HepG2 (cell line): Measurements from ENCODE around the gene SYCE3. TPM values are rescaled to one million over a fixed set of nuclear protein-coding genes. Genes with fewer than 3 reads are reported as not detected.

Experiments
- CC2D1A ChIP-seq: sonication (generic); formaldehyde crosslinking; IDR thresholded peaks from 2 replicates; pipeline ENCODE4 v1.8.1; 2023; ENCODE audit warnings: mild to moderate bottlenecking, missing genetic modification reagents
- CEBPB ChIP-seq: IDR thresholded peaks from 2 replicates; pipeline ENCODE4 v1.6.1; 2011; ENCODE audit warnings: low read depth, low read length, improper control_type of control experiment, borderline replicate concordance
- FOXA3 ChIP-seq: IDR thresholded peaks from 2 replicates; pipeline ENCODE4 v1.6.1; 2016; ENCODE audit warnings: missing genetic modification reagents, missing compliant biosample characterization
- GATA4 ChIP-seq: sonication (generic); IDR thresholded peaks from 2 replicates; pipeline ENCODE4 v1.6.1; 2016; ENCODE audit warnings: antibody characterized with exemption, low read depth, borderline replicate concordance
- GATAD2A ChIP-seq: IDR thresholded peaks from 2 replicates; pipeline ENCODE4 v1.6.1; 2016
- HCFC1 ChIP-seq: fragments of 150-350 bp; IDR thresholded peaks from 2 replicates; pipeline ENCODE4 v1.6.1; 2014; ENCODE audit warnings: low read depth, low read length
- JUNB ChIP-seq: sonication (generic); formaldehyde crosslinking; IDR thresholded peaks from 2 replicates; pipeline ENCODE4 v1.8.0; 2022; ENCODE audit warnings: missing genetic modification reagents, mild to moderate bottlenecking, borderline replicate concordance
- KAT8 ChIP-seq: IDR thresholded peaks from 2 replicates; pipeline ENCODE4 v1.6.1; 2016; ENCODE audit warnings: missing genetic modification reagents, missing compliant biosample characterization
- KMT2A ChIP-seq: sonication (generic); formaldehyde crosslinking; IDR thresholded peaks from 2 replicates; pipeline ENCODE4 v1.4.0; 2020; ENCODE audit warnings: missing genetic modification reagents
- RFX1 ChIP-seq: fragments of 450-650 bp; IDR thresholded peaks from 2 replicates; pipeline ENCODE4 v1.6.1; 2017
- RFXAP ChIP-seq: sonication (generic); formaldehyde crosslinking; IDR thresholded peaks from 2 replicates; pipeline ENCODE4 v1.4.0; 2020; ENCODE audit warnings: missing genetic modification reagents, borderline replicate concordance
- RNF2 ChIP-seq: fragments of 450-650 bp; conservative IDR thresholded peaks from 2 replicates; pipeline ENCODE4 v1.6.1; 2016; ENCODE audit warnings: low read depth
- SOX5 ChIP-seq: IDR thresholded peaks from 2 replicates; pipeline ENCODE4 v1.6.1; 2016; ENCODE audit warnings: borderline replicate concordance
- SRSF1 ChIP-seq: fragments of 200-400 bp; formaldehyde crosslinking; optimal IDR thresholded peaks from 2 replicates; pipeline ENCODE3; 2017; ENCODE audit warnings: mild to moderate bottlenecking, low read depth, low read length, moderate library complexity
- ZEB1 ChIP-seq: IDR thresholded peaks from 2 replicates; pipeline ENCODE4 v1.6.1; 2012; ENCODE audit warnings: mild to moderate bottlenecking, low read depth, inconsistent platforms; ENCODE audit not compliant: insufficient replicate concordance
- ZFY ChIP-seq: sonication (generic); formaldehyde crosslinking; IDR thresholded peaks from 2 replicates; pipeline ENCODE4 v1.4.0; 2020; ENCODE audit warnings: missing genetic modification reagents
- ZNF12 ChIP-seq: sonication (generic); formaldehyde crosslinking; IDR thresholded peaks from 2 replicates; pipeline ENCODE4 v1.5.0; 2020; ENCODE audit warnings: missing genetic modification reagents
- ZNF224 ChIP-seq: sonication (generic); formaldehyde crosslinking; IDR thresholded peaks from 2 replicates; pipeline ENCODE4 v1.5.0; 2020; ENCODE audit warnings: mild to moderate bottlenecking, missing genetic modification reagents
- ZNF430 ChIP-seq: sonication (generic); formaldehyde crosslinking; IDR thresholded peaks from 2 replicates; pipeline ENCODE4 v1.9.0; 2021; ENCODE audit warnings: mild to moderate bottlenecking, missing genetic modification reagents
- ZNF589 ChIP-seq: sonication (generic); formaldehyde crosslinking; conservative IDR thresholded peaks from 2 replicates; pipeline ENCODE4 v1.8.0; 2022; ENCODE audit warnings: mild to moderate bottlenecking, moderate library complexity, missing genetic modification reagents
- ZNF660 ChIP-seq: sonication (generic); formaldehyde crosslinking; IDR thresholded peaks from 2 replicates; pipeline ENCODE4 v1.5.1; 2020; ENCODE audit warnings: mild to moderate bottlenecking, low read depth, missing genetic modification reagents, borderline replicate concordance
- ZNF775 ChIP-seq: sonication (generic); formaldehyde crosslinking; IDR thresholded peaks from 2 replicates; pipeline ENCODE4 v1.4.0; 2020; ENCODE audit warnings: missing genetic modification reagents, mild to moderate bottlenecking, moderate library complexity, borderline replicate concordance
- ZNF83 ChIP-seq: sonication (generic); formaldehyde crosslinking; IDR thresholded peaks from 2 replicates; pipeline ENCODE4 v1.4.0; 2020; ENCODE audit warnings: missing genetic modification reagents, mild to moderate bottlenecking, borderline replicate concordance
- ZNF891 ChIP-seq: sonication (generic); formaldehyde crosslinking; IDR thresholded peaks from 2 replicates; pipeline ENCODE4 v1.5.0; 2020; ENCODE audit warnings: mild to moderate bottlenecking, missing genetic modification reagents
- ZZZ3 ChIP-seq: sonication (generic); formaldehyde crosslinking; IDR thresholded peaks from 2 replicates; pipeline ENCODE4 v1.4.0; 2020; ENCODE audit warnings: missing genetic modification reagents, mild to moderate bottlenecking, borderline replicate concordance
- polyA plus RNA-seq, 8 experiments: library from polyadenylated mRNA; depleted of rRNA in 3 of 8; stranded (reverse) in 7 of 8; unstranded in 1 of 8; fragments of >200 nt; fragmentation: Illumina TruSeq in 4 of 8; extraction: Trizol in 4 of 8; gene quantifications; 2 replicates each; pipeline versions ENCODE4 v1.2.1 to v1.2.3, GENCODE V29; 2011 to 2016; ENCODE audit warnings: low read depth in 4 of 8, missing spikeins in 1 of 8, mixed read lengths in 1 of 8; ENCODE audit not compliant: insufficient read depth in 1 of 8
- total RNA-seq, 5 experiments: library from RNA; depleted of rRNA; stranded (reverse); fragments of >200 nt; fragmentation: Illumina TruSeq; extraction: Trizol; gene quantifications; 2 replicates each; pipeline ENCODE4 v1.2.3, GENCODE V29; 2016; ENCODE audit warnings: low read depth in 1 of 5
- TF ChIP-seq, protein P1 (sequence below): sonication (generic); formaldehyde crosslinking; IDR thresholded peaks from 2 replicates; pipeline ENCODE4 v1.9.0; 2021; ENCODE audit warnings: missing genetic modification reagents, borderline replicate concordance
- TF ChIP-seq, protein P2 (sequence below), 2 experiments: fragments of 450-650 bp in 1 of 2; sonication (generic) in 1 of 2; formaldehyde crosslinking; IDR thresholded peaks; 2 replicates each; pipeline versions ENCODE4 v1.5.0 to v1.8.0; 2020 to 2022; ENCODE audit warnings: mild to moderate bottlenecking in 1 of 2, missing genetic modification reagents in 1 of 2
- TF ChIP-seq, protein P3 (sequence below): sonication (generic); formaldehyde crosslinking; conservative IDR thresholded peaks from 2 replicates; pipeline ENCODE4 v1.8.0; 2022; ENCODE audit warnings: low read depth, missing genetic modification reagents

Gene SYCE3
- total and polyA plus RNA-seq, 2 of the 13 experiments (the other 11 are each of a cell fraction or from before 2014, with no cell fraction given) = not detected

DNA sequence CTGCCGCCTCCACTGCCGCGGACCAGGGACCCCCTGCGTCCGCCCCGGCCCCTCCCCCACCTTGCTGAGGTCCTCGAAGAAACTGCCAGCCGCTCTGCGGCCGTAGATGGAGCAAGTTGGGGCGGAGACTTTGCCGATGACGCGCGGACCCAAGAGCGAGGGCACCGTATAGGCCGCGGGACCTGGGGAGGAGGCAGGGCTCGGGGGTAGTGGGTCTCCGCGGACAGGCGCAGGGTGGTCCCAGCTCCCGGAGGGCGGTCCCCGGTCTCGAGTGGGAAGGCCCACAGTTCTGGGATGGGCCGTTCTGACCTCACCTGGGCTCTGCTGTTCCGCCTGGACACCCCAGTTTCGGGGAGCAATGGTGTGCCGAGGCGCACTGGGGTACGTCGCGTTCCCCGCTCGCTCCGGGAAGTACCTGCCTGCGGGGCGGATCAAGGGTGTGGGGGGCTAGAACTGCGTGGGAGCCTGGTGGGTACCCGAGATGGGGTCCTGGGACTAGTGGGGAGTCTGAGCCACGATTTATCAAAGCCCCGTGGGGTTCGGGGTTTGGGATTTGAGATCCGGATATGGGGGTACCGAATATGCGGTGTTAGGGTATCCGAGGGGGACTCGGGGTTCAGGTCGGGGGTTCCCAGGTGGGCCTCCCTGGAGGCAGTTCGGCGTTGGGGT is 31.7 kb downstream of the SYCE3 start (continued):
- TF ChIP-seq KMT2A = no peak
- no peak for TF ChIP-seq ZNF775 (CRISPR knock-in tag)
- TF ChIP-seq, protein P1, sequence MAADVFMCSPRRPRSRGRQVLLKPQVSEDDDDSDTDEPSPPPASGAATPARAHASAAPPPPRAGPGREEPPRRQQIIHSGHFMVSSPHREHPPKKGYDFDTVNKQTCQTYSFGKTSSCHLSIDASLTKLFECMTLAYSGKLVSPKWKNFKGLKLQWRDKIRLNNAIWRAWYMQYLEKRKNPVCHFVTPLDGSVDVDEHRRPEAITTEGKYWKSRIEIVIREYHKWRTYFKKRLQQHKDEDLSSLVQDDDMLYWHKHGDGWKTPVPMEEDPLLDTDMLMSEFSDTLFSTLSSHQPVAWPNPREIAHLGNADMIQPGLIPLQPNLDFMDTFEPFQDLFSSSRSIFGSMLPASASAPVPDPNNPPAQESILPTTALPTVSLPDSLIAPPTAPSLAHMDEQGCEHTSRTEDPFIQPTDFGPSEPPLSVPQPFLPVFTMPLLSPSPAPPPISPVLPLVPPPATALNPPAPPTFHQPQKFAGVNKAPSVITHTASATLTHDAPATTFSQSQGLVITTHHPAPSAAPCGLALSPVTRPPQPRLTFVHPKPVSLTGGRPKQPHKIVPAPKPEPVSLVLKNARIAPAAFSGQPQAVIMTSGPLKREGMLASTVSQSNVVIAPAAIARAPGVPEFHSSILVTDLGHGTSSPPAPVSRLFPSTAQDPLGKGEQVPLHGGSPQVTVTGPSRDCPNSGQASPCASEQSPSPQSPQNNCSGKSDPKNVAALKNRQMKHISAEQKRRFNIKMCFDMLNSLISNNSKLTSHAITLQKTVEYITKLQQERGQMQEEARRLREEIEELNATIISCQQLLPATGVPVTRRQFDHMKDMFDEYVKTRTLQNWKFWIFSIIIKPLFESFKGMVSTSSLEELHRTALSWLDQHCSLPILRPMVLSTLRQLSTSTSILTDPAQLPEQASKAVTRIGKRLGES (CRISPR knock-in tag) = no peak
- no peak for TF ChIP-seq RFXAP (CRISPR knock-in tag)
- 0 out of 2 replicates have a peak, but pooled peaks have one; percentile 70 for TF ChIP-seq CC2D1A (CRISPR knock-in tag)
- TF ChIP-seq FOXA3 = no peak
- TF ChIP-seq HCFC1 = no peak
- TF ChIP-seq, protein P2, sequence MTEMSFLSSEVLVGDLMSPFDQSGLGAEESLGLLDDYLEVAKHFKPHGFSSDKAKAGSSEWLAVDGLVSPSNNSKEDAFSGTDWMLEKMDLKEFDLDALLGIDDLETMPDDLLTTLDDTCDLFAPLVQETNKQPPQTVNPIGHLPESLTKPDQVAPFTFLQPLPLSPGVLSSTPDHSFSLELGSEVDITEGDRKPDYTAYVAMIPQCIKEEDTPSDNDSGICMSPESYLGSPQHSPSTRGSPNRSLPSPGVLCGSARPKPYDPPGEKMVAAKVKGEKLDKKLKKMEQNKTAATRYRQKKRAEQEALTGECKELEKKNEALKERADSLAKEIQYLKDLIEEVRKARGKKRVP (CRISPR knock-in tag; IDR thresholded peaks at IDR 0.05) = no peak
- no peak for TF ChIP-seq ZNF891
- TF ChIP-seq, protein P3, sequence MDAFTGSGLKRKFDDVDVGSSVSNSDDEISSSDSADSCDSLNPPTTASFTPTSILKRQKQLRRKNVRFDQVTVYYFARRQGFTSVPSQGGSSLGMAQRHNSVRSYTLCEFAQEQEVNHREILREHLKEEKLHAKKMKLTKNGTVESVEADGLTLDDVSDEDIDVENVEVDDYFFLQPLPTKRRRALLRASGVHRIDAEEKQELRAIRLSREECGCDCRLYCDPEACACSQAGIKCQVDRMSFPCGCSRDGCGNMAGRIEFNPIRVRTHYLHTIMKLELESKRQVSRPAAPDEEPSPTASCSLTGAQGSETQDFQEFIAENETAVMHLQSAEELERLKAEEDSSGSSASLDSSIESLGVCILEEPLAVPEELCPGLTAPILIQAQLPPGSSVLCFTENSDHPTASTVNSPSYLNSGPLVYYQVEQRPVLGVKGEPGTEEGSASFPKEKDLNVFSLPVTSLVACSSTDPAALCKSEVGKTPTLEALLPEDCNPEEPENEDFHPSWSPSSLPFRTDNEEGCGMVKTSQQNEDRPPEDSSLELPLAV (CRISPR knock-in tag) = 0 out of 2 replicates have a peak, but pooled peaks have one; percentile 53
- TF ChIP-seq RFX1 = no peak
- TF ChIP-seq KAT8 (CRISPR knock-in tag) = no peak
- TF ChIP-seq ZFY (CRISPR knock-in tag) = no peak
- TF ChIP-seq ZNF12 (CRISPR knock-in tag) = no peak
- TF ChIP-seq ZEB1 = no peak
- TF ChIP-seq SRSF1 = no peak
- TF ChIP-seq ZNF430 (CRISPR knock-in tag) = peak; percentile 6; the same call in 1 of the 2 replicates
- no peak for TF ChIP-seq CEBPB
- TF ChIP-seq ZNF83 (CRISPR knock-in tag) = no peak
- TF ChIP-seq GATAD2A (CRISPR knock-in tag) = no peak
- TF ChIP-seq ZZZ3 (CRISPR knock-in tag) = no peak
- peak; percentile 39; the same call in 1 of the 2 replicates for TF ChIP-seq GATA4
- TF ChIP-seq ZNF589 (CRISPR knock-in tag) = no peak; the same call in 1 of the 2 replicates
- TF ChIP-seq SOX5 (CRISPR knock-in tag) = no peak
- no peak for TF ChIP-seq ZNF660 (CRISPR knock-in tag)
- no peak for TF ChIP-seq ZNF224 (CRISPR knock-in tag)
- no peak for TF ChIP-seq JUNB (CRISPR knock-in tag)
- no peak for TF ChIP-seq RNF2
